HG03378 (cell line): ENCODE results near the gene EML1.

ENCODE experiments used
- ATAC-seq: cut with Tn5 transposase; IDR thresholded peaks from one replicate; pipeline ENCODE4 v1.9.1; 2021; ENCODE audit warnings: mild to moderate bottlenecking, moderate library complexity; ENCODE audit not compliant: unreplicated experiment

The EML1 gene

GRCh38 chr14:99821519-99822508, 28.6 kb downstream of the EML1 start:
- no peak for ATAC-seq

GRCh38 chr14:99822800-99823455, 29.7 kb downstream of the EML1 start:
- ATAC-seq, result no peak

GRCh38 chr14:99824776-99825175, 31.6 kb downstream of the EML1 start:
- ATAC-seq, result no peak

GRCh38 chr14:99829450-99829849, 36.2 kb downstream of the EML1 start:
- no peak for ATAC-seq

- no peak for ATAC-seq
Measured at GRCh38 chr14:99831303-99831702, 38.1 kb downstream of the EML1 start.

GRCh38 chr14:99831903-99832685, 38.9 kb downstream of the EML1 start:
- ATAC-seq, result no peak

- ATAC-seq, result no peak
Measured at GRCh38 chr14:99837822-99838221, 44.6 kb downstream of the EML1 start.

- no peak for ATAC-seq
Measured at GRCh38 chr14:99838639-99839134, 45.5 kb downstream of the EML1 start.

GRCh38 chr14:99839696-99840095, 46.5 kb downstream of the EML1 start:
- ATAC-seq, result no peak

- ATAC-seq, result no peak
Measured at GRCh38 chr14:99840265-99840664, 47.1 kb downstream of the EML1 start.

- no peak for ATAC-seq
Measured at GRCh38 chr14:99840774-99841305, 47.6 kb downstream of the EML1 start.

GRCh38 chr14:99841436-99842071, 48.3 kb downstream of the EML1 start:
- no peak for ATAC-seq

GRCh38 chr14:99842141-99842540, 48.9 kb downstream of the EML1 start:
- no peak for ATAC-seq

- ATAC-seq, result no peak
Measured at GRCh38 chr14:99846808-99847207, 53.6 kb downstream of the EML1 start.

- ATAC-seq, result no peak
Measured at GRCh38 chr14:99850709-99851108, 57.5 kb downstream of the EML1 start.

- ATAC-seq, result no peak
Measured at GRCh38 chr14:99852578-99852977, 59.4 kb downstream of the EML1 start.

GRCh38 chr14:99853206-99853605, 60.0 kb downstream of the EML1 start:
- no peak for ATAC-seq

GRCh38 chr14:99854831-99855230, 61.6 kb downstream of the EML1 start:
- no peak for ATAC-seq

GRCh38 chr14:99855271-99855670, 62.1 kb downstream of the EML1 start:
- ATAC-seq, result no peak

- no peak for ATAC-seq
Measured at GRCh38 chr14:99857551-99857950, 64.3 kb downstream of the EML1 start.
